HCT116 (cell line): ENCODE data around the gene OS9. TPM values are rescaled to one million over a fixed set of nuclear protein-coding genes. Genes with fewer than 3 reads are reported as not detected.

ENCODE experiments used
- ATAC-seq: fragments of 200-7000 bp; cut with Tn5 transposase; 2 replicates; pipeline ENCODE4 v1.9.1; 2020; ENCODE audit warnings: mild to moderate bottlenecking, moderate library complexity
- BruUV-seq: library from RNA; stranded (reverse); fragments of 400-500 nt; replicated peaks from 2 replicates; lab custom pipeline; 2021; lab: Mats Ljungman, UMichigan
- CTCF ChIA-PET: fragments of 300-600 bp; sonication (Branson Sonifier 250); formaldehyde crosslinking; loops from one replicate; lab custom pipeline; 2021; ENCODE audit warnings: antibody characterized with exemption; lab: Charles Lee
- POLR2A ChIA-PET: fragments of 300-600, 350-600 bp; sonication (Branson Sonifier 250); formaldehyde crosslinking; loops from one replicate; lab custom pipeline; 2021; ENCODE audit warnings: antibody characterized with exemption; lab: Charles Lee
- RAD21 ChIA-PET, 2 experiments: fragments of 300-600 bp; sonication (Branson Sonifier 250); formaldehyde crosslinking; loops; one replicate each; lab custom pipeline; 2023; ENCODE audit warnings: low total read pairs in 2 of 2; ENCODE audit not compliant: uncharacterized antibody in 2 of 2, unreplicated experiment in 2 of 2, low non-redundant PET in 1 of 2; lab: Charles Lee
- DNase-seq: peaks from one replicate; pipeline ENCODE4 v3.0.0-alpha.2; 2010; ENCODE audit warnings: low read depth, low spot score
- H2AFZ ChIP-seq: fragments of 200-600 bp; shearing (Covaris generic), sonication (generic); 2 replicates; pipeline ENCODE4 v1.6.1; 2017; ENCODE audit warnings: low read depth, mixed run types, mixed read lengths, antibody characterized with exemption, low read length; ENCODE audit not compliant: poor library complexity, severe bottlenecking
- H3K27ac ChIP-seq: 2 replicates; pipeline ENCODE4 v1.5.1; 2012; ENCODE audit warnings: low read depth, low read length
- H3K27me3 ChIP-seq: fragments of 200-600 bp; sonication (generic); 2 replicates; pipeline ENCODE4 v1.6.1; 2016; ENCODE audit warnings: mixed run types, low read length, mixed read lengths; ENCODE audit not compliant: insufficient read depth
- H3K36me3 ChIP-seq, 2 experiments: fragments of 200-500 bp in 1 of 2; fragments of 200-600 bp in 1 of 2; sonication (Bioruptor generic) in 1 of 2; sonication (generic) in 1 of 2; 2 replicates each; pipeline versions ENCODE4 v1.5.1 to v1.6.1; 2014 to 2016; ENCODE audit warnings: low read length in 2 of 2, inconsistent platforms in 1 of 2, mixed read lengths in 1 of 2, mixed run types in 1 of 2; ENCODE audit not compliant: insufficient read depth in 2 of 2, control insufficient read depth in 1 of 2
- H3K4me1 ChIP-seq, 2 experiments: fragments of 200-600 bp in 1 of 2; sonication (generic) in 1 of 2; 2 replicates each; pipeline versions ENCODE4 v1.5.1 to v1.6.1; 2012 to 2017; ENCODE audit warnings: low read length in 2 of 2, inconsistent platforms in 1 of 2, mild to moderate bottlenecking in 1 of 2, mixed read lengths in 1 of 2, mixed run types in 1 of 2, moderate library complexity in 1 of 2; ENCODE audit not compliant: insufficient read depth in 2 of 2, control insufficient read depth in 1 of 2
- H3K4me2 ChIP-seq: fragments of 200-600 bp; sonication (generic); 2 replicates; pipeline ENCODE4 v1.6.1; 2017; ENCODE audit warnings: mixed run types, low read length, mixed read lengths
- H3K4me3 ChIP-seq, 2 experiments: fragments of 200-600 bp in 1 of 2; sonication (generic) in 1 of 2; replicated peaks in 1 of 2; 2 replicates each; pipeline ENCODE4 v1.5.1; 2011 to 2016; ENCODE audit warnings: low read length in 2 of 2, control low read depth in 1 of 2, low read depth in 1 of 2, mild to moderate bottlenecking in 1 of 2, mixed read lengths in 1 of 2, mixed run types in 1 of 2
- H3K79me2 ChIP-seq: fragments of 200-600 bp; sonication (generic); 2 replicates; pipeline ENCODE4 v1.6.1; 2017; ENCODE audit warnings: mild to moderate bottlenecking, mixed run types, low read length, moderate library complexity, mixed read lengths; ENCODE audit not compliant: insufficient read depth
- H3K9ac ChIP-seq: fragments of 200-600 bp; sonication (generic); 2 replicates; pipeline ENCODE4 v1.6.1; 2016; ENCODE audit warnings: low read length, mixed read lengths
- H3K9me2 ChIP-seq: fragments of 200-600 bp; sonication (generic), shearing (Covaris generic); 2 replicates; pipeline ENCODE4 v1.6.1; 2017; ENCODE audit warnings: mixed run types, mild to moderate bottlenecking, moderate library complexity; ENCODE audit not compliant: insufficient read depth
- H3K9me3 ChIP-seq, 2 experiments: fragments of 200-500 bp in 1 of 2; fragments of 200-600 bp in 1 of 2; sonication (Bioruptor generic) in 1 of 2; sonication (generic) in 1 of 2; 2 replicates each; pipeline ENCODE4 v1.6.1; 2014 to 2017; ENCODE audit warnings: low read length in 2 of 2, mixed read lengths in 2 of 2, inconsistent platforms in 1 of 2, low read depth in 1 of 2, mild to moderate bottlenecking in 1 of 2, mixed run types in 1 of 2, moderate library complexity in 1 of 2; ENCODE audit not compliant: control insufficient read depth in 1 of 2, insufficient read depth in 1 of 2
- H4K20me1 ChIP-seq: fragments of 200-600 bp; sonication (generic), shearing (Covaris generic); 2 replicates; pipeline ENCODE4 v1.6.1; 2017; ENCODE audit warnings: mixed run types, mild to moderate bottlenecking, moderate library complexity; ENCODE audit not compliant: insufficient read depth
- EZH2phosphoT487 ChIP-seq: fragments of 200-600 bp; IDR thresholded peaks from 2 replicates; pipeline ENCODE4 v1.6.1; 2018; ENCODE audit warnings: antibody characterized with exemption, borderline replicate concordance
- POLR2A ChIP-seq: IDR thresholded peaks from 2 replicates; pipeline ENCODE4 v1.7.0; 2011; ENCODE audit warnings: borderline replicate concordance; ENCODE audit not compliant: insufficient read depth, insufficient read length; ENCODE audit errors: extremely low read depth
- POLR2AphosphoS5 ChIP-seq: IDR thresholded peaks from 2 replicates; pipeline ENCODE4 v1.6.1; 2011; ENCODE audit warnings: mild to moderate bottlenecking, low read depth, low read length, moderate library complexity
- YY1 ChIP-seq: IDR thresholded peaks from 2 replicates; pipeline ENCODE4 v1.6.1; 2011; ENCODE audit warnings: low read length, low read depth, moderate library complexity, mild to moderate bottlenecking; ENCODE audit not compliant: insufficient replicate concordance; ENCODE audit errors: extremely low read depth
- ZNF274 ChIP-seq: fragments of 200-500 bp; sonication (Bioruptor generic); IDR thresholded peaks from 2 replicates; pipeline ENCODE4 v1.6.1; 2014; ENCODE audit warnings: mild to moderate bottlenecking, low read depth, low read length, inconsistent platforms
- intact Hi-C: fragments of 100-400 bp; cut with micrococcal nuclease; formaldehyde crosslinking; loops from 2 replicates; pipeline ENCODE4 v1.10.0; 2022
- total RNA-seq: library from RNA; stranded (reverse); gene quantifications from one replicate; pipeline ENCODE4 v1.2.1, GENCODE V29; 2021; ENCODE audit not compliant: unreplicated experiment
- TF ChIP-seq, protein P1 (sequence below): IDR thresholded peaks from 2 replicates; pipeline ENCODE4 v1.6.1; 2012

The OS9 gene
- total RNA-seq, 1 experiment from 2014 or later = 98.4 TPM

DNA sequence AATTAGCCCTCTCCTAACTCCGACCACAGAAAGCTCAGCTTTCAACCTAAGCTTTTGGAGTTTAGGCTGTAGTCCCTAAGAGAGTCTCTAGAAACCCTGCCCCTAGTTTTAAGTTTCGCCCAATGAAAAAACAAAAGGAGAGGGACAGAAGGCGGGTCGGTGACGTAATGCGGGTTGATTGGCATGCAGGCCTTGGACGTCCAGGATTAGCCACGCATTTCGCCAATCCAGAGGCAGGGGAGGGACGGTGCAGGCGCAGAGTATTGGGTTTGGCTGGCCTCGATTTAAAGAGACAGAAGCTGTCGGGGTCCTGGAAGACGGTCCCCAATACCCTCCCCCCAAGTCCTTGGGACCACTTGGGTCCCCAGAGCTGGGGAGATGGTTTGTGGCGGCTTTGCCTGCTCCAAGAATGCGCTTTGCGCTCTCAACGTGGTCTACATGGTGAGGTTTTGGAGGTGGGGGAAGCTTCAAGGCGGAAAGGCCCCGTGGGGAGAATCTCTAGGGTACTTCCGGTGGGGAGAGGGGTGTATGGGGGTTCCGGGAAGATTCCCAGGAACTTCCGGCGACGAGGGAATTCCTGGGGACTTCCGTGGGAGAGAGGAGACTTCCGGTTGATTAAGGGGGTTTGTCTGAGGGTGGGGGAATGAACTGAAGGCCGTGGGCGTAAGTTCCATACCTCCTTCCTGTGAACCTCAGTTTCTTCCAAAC, 51.0 kb downstream of the OS9 start, which contains the start of gene TSPAN31:
Gene TSPAN31 (plus strand): TSS at position 263 of the 708 bp plus-strand sequence. CDS start 116 bp downstream, at position 379.
- no peaks in the 10 kb centered on the region for H3K9me2 ChIP-seq
- peaks cover 10% of the 10 kb centered on the region for H3K79me2 ChIP-seq
- H3K27ac ChIP-seq = peak within 1 kb of the TSS; percentile 76
- peak; percentile 98 for DNase-seq
- H3K4me2 ChIP-seq = peak within 1 kb of the TSS; percentile 91
- peak within 1 kb of the TSS; percentile 69 to 76 for H3K4me3 ChIP-seq
- peak within 1 kb of the TSS; percentile 90 for H3K9ac ChIP-seq
- no TSS peak for BruUV-seq
- ChIA-PET POLR2A (interaction anchor here (0.7 to 1.6 kb wide), 6 partner anchors 12 to 145 kb away, joined by 3 to 7 read pairs (median 4); partner anchors contain the start of genes EEF1AKMT3 and METTL1), RAD21 (interaction anchor here (0.7 to 1.2 kb wide), 2 partner anchors 102 to 165 kb away, joined by 3 read pairs; no protein-coding TSS in a partner anchor), CTCF (interaction anchor here (0.9 to 1.7 kb wide), 6 partner anchors 9 to 161 kb away, joined by 3 to 11 read pairs (median 4); no protein-coding TSS in a partner anchor)
- H4K20me1 ChIP-seq = no peaks in the 10 kb centered on the region
- TF ChIP-seq POLR2AphosphoS5 = peak; percentile 50
- TF ChIP-seq POLR2A = peak; percentile 49
- TF ChIP-seq ZNF274 = no peak
- no peaks in the 10 kb centered on the region for H3K9me3 ChIP-seq
- peak; percentile 83 for ATAC-seq
- H3K36me3 ChIP-seq = peaks cover 11 to 17% of the 10 kb centered on the region in 2 experiments; a peak in 3 of 4 replicates
- intact Hi-C loops = no loop called here
- peak within 1 kb of the TSS; percentile 70 for H2AFZ ChIP-seq
- H3K4me1 ChIP-seq = peaks cover 10 to 36% of the 10 kb centered on the region in 2 experiments; a peak in 3 of 4 replicates
- no peaks in the 10 kb centered on the region for H3K27me3 ChIP-seq

DNA sequence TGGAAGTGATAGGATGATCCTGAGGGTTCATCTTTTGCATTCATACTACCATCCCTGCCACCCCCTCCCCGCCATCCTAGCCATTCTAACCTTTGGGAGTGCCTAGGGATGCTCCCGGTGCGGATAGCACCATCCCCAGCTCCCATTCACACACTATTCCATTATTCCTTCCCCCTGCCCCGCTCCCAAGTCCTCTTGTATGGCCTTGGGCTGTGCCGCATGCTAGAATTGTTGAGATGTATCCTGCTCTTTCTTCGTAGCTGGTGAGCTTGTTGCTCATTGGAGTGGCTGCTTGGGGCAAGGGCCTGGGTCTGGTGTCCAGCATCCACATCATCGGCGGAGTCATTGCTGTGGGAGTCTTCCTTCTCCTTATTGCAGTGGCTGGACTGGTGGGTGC, 51.6 kb downstream of the OS9 start:
- peak overlapping the region; percentile 69 to 76 for H3K4me3 ChIP-seq
- ChIA-PET RAD21 (no interaction called here), POLR2A (interaction anchor here (1.6 kb wide), 1 partner anchor 11 kb away, joined by 7 read pairs; no protein-coding TSS in a partner anchor), CTCF (interaction anchor here (1.1 to 1.7 kb wide), 5 partner anchors 9 to 162 kb away, joined by 3 to 11 read pairs (median 4); no protein-coding TSS in a partner anchor)
- peaks cover 16 to 22% of the 10 kb centered on the region in 2 experiments; a peak in 3 of 4 replicates for H3K36me3 ChIP-seq
- no peaks in the 10 kb centered on the region for H3K9me3 ChIP-seq
- BruUV-seq = no TSS peak
- DNase-seq = no peak
- H3K27ac ChIP-seq = peak overlapping the region; percentile 76
- peak overlapping the region; percentile 90 for H3K9ac ChIP-seq
- H2AFZ ChIP-seq = no peak overlapping the region
- H3K9me2 ChIP-seq = no peaks in the 10 kb centered on the region
- peaks cover 10 to 37% of the 10 kb centered on the region in 2 experiments; a peak in 3 of 4 replicates for H3K4me1 ChIP-seq
- no peaks in the 10 kb centered on the region for H3K27me3 ChIP-seq
- H3K79me2 ChIP-seq = peaks cover 15% of the 10 kb centered on the region
- H4K20me1 ChIP-seq = no peaks in the 10 kb centered on the region
- H3K4me2 ChIP-seq = peak overlapping the region; percentile 91
- TF ChIP-seq YY1 (no peak), EZH2phosphoT487 (no peak), POLR2AphosphoS5 (peak; percentile 33; the same call in 1 of the 2 replicates)
- TF ChIP-seq, protein P1, sequence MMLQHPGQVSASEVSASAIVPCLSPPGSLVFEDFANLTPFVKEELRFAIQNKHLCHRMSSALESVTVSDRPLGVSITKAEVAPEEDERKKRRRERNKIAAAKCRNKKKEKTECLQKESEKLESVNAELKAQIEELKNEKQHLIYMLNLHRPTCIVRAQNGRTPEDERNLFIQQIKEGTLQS = no peak
- intact Hi-C loops = no loop called here
- ATAC-seq = peak; percentile 5
